PC-9 (cell line): Measurements from ENCODE around the gene LIAS. TPM values are rescaled to one million over a fixed set of nuclear protein-coding genes. Genes with fewer than 3 reads are reported as not detected.
"Not testable (repeated sequence)": the region's sequence is repeated elsewhere in the genome, so short reads cannot be mapped to it uniquely, and the experiment has no call there.

Experiments used
- BruUV-seq: library from RNA; stranded (reverse); fragments of 400-500 nt; replicated peaks from 2 replicates; lab custom pipeline; 2021; lab: Mats Ljungman, UMichigan
- CTCF ChIA-PET: fragments of 300-600 bp; sonication (Branson Sonifier 250); formaldehyde crosslinking; loops from one replicate; lab custom pipeline; 2022; ENCODE audit warnings: antibody characterized with exemption; lab: Charles Lee
- POLR2A ChIA-PET: fragments of 300-600 bp; sonication (Branson Sonifier 250); formaldehyde crosslinking; loops from one replicate; lab custom pipeline; 2022; ENCODE audit warnings: antibody characterized with exemption; ENCODE audit not compliant: unreplicated experiment; lab: Charles Lee
- DNase-seq, 2 experiments: peaks; one replicate each; pipeline versions ENCODE4 v3.0.0 to v3.0.0-alpha.2; 2015 to 2022; ENCODE audit warnings: mixed read lengths in 1 of 2
- H2AFZ ChIP-seq: fragments of 200-600 bp; sonication (generic); 2 replicates; pipeline ENCODE4 v1.8.1; 2017; ENCODE audit warnings: antibody characterized with exemption
- H3F3A ChIP-seq: fragments of 200-600 bp; sonication (generic); 2 replicates; pipeline ENCODE4 v1.8.1; 2017; ENCODE audit warnings: antibody characterized with exemption, mild to moderate bottlenecking, low read depth; ENCODE audit not compliant: insufficient read depth
- H3K27ac ChIP-seq: fragments of 200-600 bp; sonication (generic); 2 replicates; pipeline ENCODE4 v1.6.1; 2016; ENCODE audit warnings: mixed run types
- H3K27me3 ChIP-seq: fragments of 200-600 bp; sonication (generic); 2 replicates; pipeline ENCODE4 v1.6.1; 2016; ENCODE audit warnings: low read depth, mixed run types; ENCODE audit not compliant: insufficient read depth
- H3K36me3 ChIP-seq: fragments of 200-600 bp; sonication (generic); 2 replicates; pipeline ENCODE4 v1.6.1; 2016; ENCODE audit warnings: low read depth, mixed run types
- H3K4me1 ChIP-seq: fragments of 200-600 bp; sonication (generic); replicated peaks from 2 replicates; pipeline ENCODE4 v1.6.1; 2016; ENCODE audit warnings: mixed run types; ENCODE audit not compliant: insufficient read depth
- H3K4me2 ChIP-seq: fragments of 200-600 bp; sonication (generic); 2 replicates; pipeline ENCODE4 v1.6.1; 2017; ENCODE audit warnings: mixed run types
- H3K4me3 ChIP-seq: fragments of 200-600 bp; sonication (generic); 2 replicates; pipeline ENCODE4 v1.6.1; 2016; ENCODE audit warnings: mixed run types
- H3K79me2 ChIP-seq: fragments of 200-600 bp; sonication (generic); 2 replicates; pipeline ENCODE4 v1.6.1; 2017; ENCODE audit warnings: low read depth, mixed run types
- H3K9me2 ChIP-seq: fragments of 200-600 bp; sonication (generic); 2 replicates; pipeline ENCODE4 v1.8.1; 2017; ENCODE audit warnings: mild to moderate bottlenecking; ENCODE audit not compliant: insufficient read depth
- H3K9me3 ChIP-seq: fragments of 200-600 bp; sonication (generic); 2 replicates; pipeline ENCODE4 v1.8.1; 2016; ENCODE audit warnings: low read depth; ENCODE audit not compliant: insufficient read depth
- H4K20me1 ChIP-seq: fragments of 200-600 bp; sonication (generic); 2 replicates; pipeline ENCODE4 v1.8.1; 2017; ENCODE audit not compliant: insufficient read depth
- CTCF ChIP-seq: fragments of 200-600 bp; sonication (generic); conservative IDR thresholded peaks from 2 replicates; pipeline ENCODE4 v1.6.1; 2017; ENCODE audit warnings: mixed run types, antibody characterized with exemption, mild to moderate bottlenecking, moderate library complexity
- EZH2 ChIP-seq: fragments of 200-600 bp; sonication (generic); IDR thresholded peaks from 2 replicates; pipeline ENCODE4 v1.8.0; 2017; ENCODE audit warnings: antibody characterized with exemption, low read depth
- intact Hi-C: fragments of 100-400 bp; cut with micrococcal nuclease; formaldehyde crosslinking; loops from one replicate; pipeline ENCODE4 v1.10.0; 2022; ENCODE audit not compliant: unreplicated experiment
- total RNA-seq: library from RNA; stranded (reverse); gene quantifications from 2 replicates; pipeline ENCODE4 v1.2.3, GENCODE V29; 2021

Gene LIAS
- total RNA-seq, 1 experiment from 2014 or later: 16.4 TPM

GRCh38 chr4:39415678-39416283, 43.1 kb upstream of the LIAS start:
- Histone ChIP-seq H3K4me1 (no peaks in the 10 kb centered on the region), H3K27me3 (no peaks in the 10 kb centered on the region), H3K79me2 (no peaks in the 10 kb centered on the region), H3K4me3 (no peak overlapping the region), H3K9me2 (no peaks in the 10 kb centered on the region), H3K4me2 (no peak overlapping the region), H3K36me3 (no peaks in the 10 kb centered on the region), H3K27ac (no peak overlapping the region), H4K20me1 (no peaks in the 10 kb centered on the region), H3F3A (no peaks in the 10 kb centered on the region), H3K9me3 (no peaks in the 10 kb centered on the region), H2AFZ (no peak overlapping the region)
- intact Hi-C loops: no loop called here
- no TSS peak for BruUV-seq
- TF ChIP-seq CTCF (no peak), EZH2 (no peak)
- no peak for DNase-seq
- ChIA-PET POLR2A (interaction anchor here (0.7 kb wide), 1 partner anchor 224 kb away, joined by 18 read pairs; no protein-coding TSS in a partner anchor), CTCF (interaction anchor here (0.6 to 0.7 kb wide), 2 partner anchors 33 to 184 kb away, joined by 3 read pairs; no protein-coding TSS in a partner anchor)

GRCh38 chr4:39422247-39422646, 36.6 kb upstream of the LIAS start:
- BruUV-seq: no TSS peak
- intact Hi-C loops: no loop called here
- H3K4me3 ChIP-seq: no peak overlapping the region
- ChIA-PET POLR2A (interaction anchor here (0.6 kb wide), 1 partner anchor 14 kb away, joined by 4 read pairs; no protein-coding TSS in a partner anchor), CTCF (no interaction called here)
- no peaks in the 10 kb centered on the region for H3K4me1 ChIP-seq
- no peaks in the 10 kb centered on the region for H3K36me3 ChIP-seq
- no peaks in the 10 kb centered on the region for H3K79me2 ChIP-seq
- no peak overlapping the region for H3K4me2 ChIP-seq
- TF ChIP-seq EZH2 (no peak), CTCF (no peak)
- no peaks in the 10 kb centered on the region for H3K9me2 ChIP-seq
- H3F3A ChIP-seq: no peaks in the 10 kb centered on the region
- no peaks in the 10 kb centered on the region for H4K20me1 ChIP-seq
- no peaks in the 10 kb centered on the region for H3K27me3 ChIP-seq
- no peak overlapping the region for H2AFZ ChIP-seq
- H3K27ac ChIP-seq: no peak overlapping the region
- no peaks in the 10 kb centered on the region for H3K9me3 ChIP-seq
- no peak for DNase-seq

- DNase-seq, BruUV-seq, H3F3A ChIP-seq, H3K4me3 ChIP-seq, H3K27ac ChIP-seq, H4K20me1 ChIP-seq, H3K27me3 ChIP-seq, H3K9me3 ChIP-seq, H3K4me2 ChIP-seq, intact Hi-C loops, H3K79me2 ChIP-seq, POLR2A ChIA-PET, H3K9me2 ChIP-seq, CTCF ChIA-PET, H3K36me3 ChIP-seq, H2AFZ ChIP-seq, H3K4me1 ChIP-seq: not testable (repeated sequence)
Measured at GRCh38 chr4:39425297-39425696, 33.6 kb upstream of the LIAS start.

GRCh38 chr4:39426728-39427127, 32.1 kb upstream of the LIAS start:
- POLR2A ChIA-PET: no interaction called here
- Histone ChIP-seq H3K4me2 (no peak overlapping the region), H3K36me3 (no peaks in the 10 kb centered on the region), H4K20me1 (no peaks in the 10 kb centered on the region), H3K27ac (no peak overlapping the region), H3K4me3 (no peak overlapping the region), H3K27me3 (no peaks in the 10 kb centered on the region), H2AFZ (no peak overlapping the region), H3K9me3 (no peaks in the 10 kb centered on the region), H3K4me1 (no peaks in the 10 kb centered on the region), H3K79me2 (no peaks in the 10 kb centered on the region), H3K9me2 (no peaks in the 10 kb centered on the region), H3F3A (no peaks in the 10 kb centered on the region)
- no peak for DNase-seq
- CTCF ChIA-PET: no interaction called here
- TF ChIP-seq CTCF (no peak), EZH2 (no peak)
- BruUV-seq: no TSS peak
- intact Hi-C loops: no loop called here
